Heart left ventricle (tissue), 16 donors: ENCODE measurements around the gene BRINP1. TPM values are rescaled to one million over a fixed set of nuclear protein-coding genes. Genes with fewer than 3 reads are reported as not detected.

Source experiments
- ATAC-seq, 4 donors: fragments of 200-7000 bp; cut with Tn5 transposase; one replicate each; pipeline ENCODE4 v1.9.1; 2020 to 2022; ENCODE audit warnings: moderate library complexity in 4 of 4, mild to moderate bottlenecking in 3 of 4, moderate number of reproducible peaks in 1 of 4
- DNase-seq, 5 donors: peaks; one replicate each; pipeline ENCODE4 v3.0.0-alpha.2; 2020
- H3K27ac ChIP-seq, 12 donors: fragments of 200-600 bp; sonication (generic) in 4 of 12; one replicate each; pipeline versions ENCODE4 v1.5.0 to v1.8.0; 2016 to 2022; ENCODE audit warnings: mild to moderate bottlenecking in 2 of 12
- H3K27me3 ChIP-seq, 9 donors: fragments of 200-600 bp; sonication (generic) in 2 of 9; one replicate each; pipeline versions ENCODE4 v1.5.1 to v1.8.0; 2016 to 2022; ENCODE audit warnings: mild to moderate bottlenecking in 3 of 9
- H3K36me3 ChIP-seq, 9 donors: fragments of 200-600 bp; sonication (generic) in 2 of 9; one replicate each; pipeline versions ENCODE4 v1.5.0 to v1.8.0; 2018 to 2022; ENCODE audit warnings: mild to moderate bottlenecking in 2 of 9
- H3K4me1 ChIP-seq, 12 donors: fragments of 200-600 bp; sonication (generic) in 4 of 12; one replicate each; pipeline versions ENCODE4 v1.5.0 to v1.8.0; 2016 to 2022; ENCODE audit warnings: mild to moderate bottlenecking in 3 of 12
- H3K4me3 ChIP-seq, 12 donors: fragments of 200-600 bp; sonication (generic) in 4 of 12; one replicate each; pipeline versions ENCODE4 v1.5.0 to v1.8.0; 2017 to 2022; ENCODE audit warnings: mild to moderate bottlenecking in 9 of 12, moderate library complexity in 4 of 12
- H3K9me3 ChIP-seq, 12 donors: fragments of 200-600 bp; sonication (generic) in 4 of 12; one replicate each; pipeline versions ENCODE4 v1.5.0 to v1.8.0; 2016 to 2022; ENCODE audit warnings: mild to moderate bottlenecking in 1 of 12
- CTCF ChIP-seq, 12 donors: fragments of 200-600 bp; sonication (generic) in 4 of 12; IDR thresholded peaks; one replicate each; pipeline versions ENCODE4 v1.5.0 to v1.8.0; 2018 to 2022; ENCODE audit warnings: antibody characterized with exemption in 12 of 12, mild to moderate bottlenecking in 5 of 12
- POLR2A ChIP-seq, 2 donors: fragments of 450-650 bp; IDR thresholded peaks; one replicate each; pipeline ENCODE4 v1.6.1; 2017; ENCODE audit warnings: antibody characterized with exemption in 2 of 2, mild to moderate bottlenecking in 2 of 2, moderate library complexity in 2 of 2
- WGBS, 4 donors: extraction: QIAGEN DNeasy Blood & Tissue Kit in 2 of 4; methylation state at CpG; one replicate each; pipeline versions ENCODE4 v1.1.5 to v1.1.7; 2013 to 2018; 5-methylcytosine and 5-hydroxymethylcytosine counted together
- intact Hi-C, 10 donors: fragments of 100-400 bp; cut with DNase I; formaldehyde crosslinking; loops; one replicate each; pipeline versions ENCODE4 v1.11.1 to v1.14.2; 2022
- polyA plus RNA-seq, 2 donors: library from polyadenylated mRNA; stranded (reverse); fragments of 200-250 nt; gene quantifications; one replicate each; pipeline ENCODE4 v1.2.3, GENCODE V29; 2013
- total RNA-seq, 9 donors: library from RNA; depleted of rRNA in 2 of 9; stranded (reverse); fragments of >200 nt in 2 of 9; fragmentation: NEBNext Ultra II Directional in 3 of 9; extraction: Animal tissue kit (Norgen Biotek cat#: 25700) in 3 of 9; gene quantifications; one replicate each; pipeline versions ENCODE4 v1.1.0 to v1.2.4, GENCODE V29; 2016 to 2023
- donor health status: ischemic (EF 13 %, LVEDD 7.1; RV severe dilation, severe dysfunction).
- donor health status: healthy with polysubstance abuse.
- donor health status: DM: no; HTN: yes; CAD: no.
- donor health status: DM: no; HTN: no; CAD: no.
- donor health status: ischemic (EF 25% LVEDD 6.9; RV normal size, moderate dysfunction).
- donor health status: ischemic (EF 25% LVEDD 5.7; RV mildly dilated, moderate dysfunction).
- donor health status: healthy.
- donor health status: DM: yes; HTN: yes; CAD: no.
- donor health status: ischemic (EF 35%, LVEDD 5.7; RV mildly dilated, moderate dysfunction).
- donor health status: nonischemic (EF 11% LVEDD 7.7; RV severe dilation, severe dysfunction).
- donor health status: DM: yes; HTN: yes; CAD: no.
- donor health status: PGD.
- donor health status: ischemic (EF 29% LVEDD 5.4; RV normal size, mild dysfunction).
- donor health status: nonischemic (EF 23%, LVEDD 6.1; RV moderate dilation, normal function).

The BRINP1 gene
- total and polyA plus RNA-seq, 11 donors: 0.04 to 7.1 (median 0.40) TPM; not detected in 1

GRCh38 chr9:119282476-119283077 is 86.7 kb downstream of the BRINP1 start:
- TF ChIP-seq POLR2A (IDR thresholded peaks at IDR 0.05): no peak
- TF ChIP-seq CTCF (IDR thresholded peaks at IDR 0.05): no peak
- Histone ChIP-seq H3K9me3 (no peaks in the 10 kb centered on the region), H3K27ac (no peak overlapping the region), H3K4me3 (no peak overlapping the region), H3K27me3 (no peaks in the 10 kb centered on the region), H3K4me1 (no peaks in the 10 kb centered on the region), H3K36me3 (no peaks in the 10 kb centered on the region)
- ATAC-seq: no peak
- no peak for DNase-seq
- intact Hi-C loops: loop anchor here in 5 of 10 donors (10.0 kb wide), 5 partner anchors 82 to 688 kb away; partner anchors contain the start of gene BRINP1 (in 1 of the 5)
- 33 to 51% (median 39%) methylated on average over 6 of the region's 6 CpGs for WGBS, 4 donors

- Histone ChIP-seq H3K4me1 (no peaks in the 10 kb centered on the region), H3K4me3 (no peak overlapping the region), H3K9me3 (no peaks in the 10 kb centered on the region), H3K27ac (no peak overlapping the region), H3K36me3 (no peaks in the 10 kb centered on the region), H3K27me3 (no peaks in the 10 kb centered on the region)
- DNase-seq: no peak
- WGBS, 4 donors: 84 to 96% (median 94%) methylated on average over 1 of the region's 1 CpG
- no peak for ATAC-seq
- intact Hi-C loops: loop anchor here in 5 of 10 donors (10.0 kb wide), 5 partner anchors 84 to 686 kb away; partner anchors contain the start of gene BRINP1 (in 1 of the 5)
- TF ChIP-seq POLR2A (IDR thresholded peaks at IDR 0.05) (no peak), CTCF (IDR thresholded peaks at IDR 0.05) (no peak)
These were observed 88.3 kb downstream of the BRINP1 start for GRCh38 chr9:119280740-119281485.

GRCh38 chr9:119278171-119278570 is 91.1 kb downstream of the BRINP1 start:
- no peaks in the 10 kb centered on the region for H3K27me3 ChIP-seq
- no peak for DNase-seq
- TF ChIP-seq POLR2A (IDR thresholded peaks at IDR 0.05) (no peak), CTCF (IDR thresholded peaks at IDR 0.05) (no peak)

GRCh38 chr9:119273984-119274665 is 95.1 kb downstream of the BRINP1 start:
- Histone ChIP-seq H3K27me3 (no peaks in the 10 kb centered on the region), H3K27ac (no peak overlapping the region), H3K4me3 (no peak overlapping the region), H3K9me3 (no peaks in the 10 kb centered on the region), H3K4me1 (peaks cover 0 to 17% (median 2%) of the 10 kb centered on the region in 12 donors), H3K36me3 (no peaks in the 10 kb centered on the region)
- TF ChIP-seq POLR2A (IDR thresholded peaks at IDR 0.05) (no peak), CTCF (IDR thresholded peaks at IDR 0.05) (no peak)
- WGBS, 4 donors: 40 to 51% (median 42%) methylated on average over 3 of the region's 3 CpGs
- DNase-seq (no peak), ATAC-seq (peak in 3 of 4 donors; percentile 45 to 85 (median 61))
- intact Hi-C loops: no loop called here

More at GRCh38 chr9:119278171-119278570, 91.1 kb downstream of the BRINP1 start:
- no peak overlapping the region for H3K4me3 ChIP-seq
- ATAC-seq: no peak
- no peak overlapping the region for H3K27ac ChIP-seq
- no peaks in the 10 kb centered on the region for H3K36me3 ChIP-seq
- peaks cover 0 to 11% (median 2%) of the 10 kb centered on the region in 12 donors for H3K4me1 ChIP-seq
- no peaks in the 10 kb centered on the region for H3K9me3 ChIP-seq
- intact Hi-C loops: no loop called here
- 62 to 71% (median 67%) methylated on average over 4 of the region's 4 CpGs for WGBS, 4 donors
